GM19438 (cell line): ENCODE measurements around the gene MYO1H.
"Not testable (repeated sequence)": the region's sequence is repeated elsewhere in the genome, so short reads cannot be mapped to it uniquely, and the experiment has no call there.

Source experiments
- ATAC-seq: cut with Tn5 transposase; IDR thresholded peaks from one replicate; pipeline ENCODE4 v1.9.1; 2021; ENCODE audit warnings: low read depth; ENCODE audit not compliant: unreplicated experiment

MYO1H gene, protein sequence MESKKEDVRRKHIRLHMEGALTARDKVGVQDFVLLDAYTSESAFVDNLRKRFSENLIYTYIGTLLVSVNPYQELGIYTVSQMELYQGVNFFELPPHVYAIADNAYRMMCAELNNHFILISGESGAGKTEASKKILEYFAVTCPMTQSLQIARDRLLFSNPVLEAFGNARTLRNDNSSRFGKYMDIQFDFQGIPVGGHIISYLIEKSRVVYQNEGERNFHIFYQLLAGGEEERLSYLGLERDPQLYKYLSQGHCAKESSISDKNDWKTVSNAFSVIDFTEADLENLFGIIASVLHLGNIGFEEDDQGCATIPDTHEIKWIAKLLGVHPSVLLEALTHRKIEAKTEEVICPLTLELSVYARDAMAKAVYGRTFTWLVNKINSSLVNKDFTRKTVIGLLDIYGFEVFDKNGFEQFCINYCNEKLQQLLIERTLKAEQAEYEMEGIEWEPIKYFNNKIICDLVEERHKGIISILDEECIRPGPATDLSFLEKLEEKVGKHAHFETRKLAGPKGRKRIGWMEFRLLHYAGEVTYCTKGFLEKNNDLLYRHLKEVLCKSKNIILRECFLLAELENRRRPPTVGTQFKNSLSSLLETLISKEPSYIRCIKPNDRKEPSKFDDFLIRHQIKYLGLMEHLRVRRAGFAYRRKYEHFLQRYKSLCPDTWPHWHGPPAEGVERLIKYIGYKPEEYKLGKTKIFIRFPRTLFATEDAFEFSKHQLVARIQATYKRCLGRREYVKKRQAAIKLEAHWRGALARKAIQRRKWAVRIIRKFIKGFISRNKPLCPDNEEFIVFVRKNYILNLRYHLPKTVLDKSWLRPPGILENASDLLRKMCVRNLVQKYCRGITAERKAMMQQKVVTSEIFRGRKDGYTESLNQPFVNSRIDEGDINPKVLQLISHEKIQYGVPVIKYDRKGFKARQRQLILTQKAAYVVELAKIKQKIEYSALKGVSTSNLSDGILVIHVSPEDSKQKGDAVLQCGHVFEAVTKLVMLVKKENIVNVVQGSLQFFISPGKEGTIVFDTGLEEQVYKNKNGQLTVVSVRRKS

DNA sequence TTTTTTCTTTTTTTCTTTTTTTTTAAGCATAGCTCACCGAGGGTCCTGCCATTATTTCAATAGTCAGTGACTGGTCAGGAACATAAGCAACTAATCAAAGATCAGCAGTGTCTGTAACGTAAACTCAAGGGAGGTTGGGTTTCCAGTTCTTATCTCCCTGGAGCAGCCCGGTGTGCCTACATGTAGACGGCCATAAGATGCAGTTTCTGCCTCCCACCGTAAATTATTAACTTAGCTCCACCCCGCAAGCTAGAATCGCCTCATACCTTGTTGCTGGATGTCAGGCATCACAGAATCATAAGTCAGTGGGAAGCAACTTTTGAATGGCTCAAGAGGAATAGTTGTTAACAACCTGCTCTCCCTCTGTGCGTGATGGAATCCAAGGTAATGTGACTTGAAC is at the start of gene MYO1H:
TSS of gene MYO1H (plus strand) at position 312 of the 400 bp plus-strand sequence. CDS start at position 373, 61 bp downstream.
- no peak for ATAC-seq

DNA sequence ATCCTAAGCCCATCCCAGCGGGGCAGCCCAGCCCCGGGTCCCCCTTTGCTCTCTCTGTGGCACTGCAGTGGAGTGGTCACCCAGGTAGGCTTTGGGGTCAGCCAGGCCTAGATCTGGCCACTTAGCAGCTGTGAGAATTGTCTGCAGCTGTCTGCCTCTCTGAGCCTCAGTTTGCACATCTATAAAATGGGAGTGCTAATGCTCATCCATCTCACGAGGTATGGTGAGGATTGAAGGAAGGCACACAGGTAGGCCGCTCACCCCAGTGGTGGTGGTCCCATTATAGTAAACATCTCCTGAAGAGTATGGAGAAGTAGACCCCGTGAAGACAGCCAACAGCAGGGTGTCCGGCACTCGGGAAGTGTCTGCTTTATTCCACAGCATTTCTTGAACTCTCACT is 47.9 kb upstream of the MYO1H start:
- ATAC-seq, result no peak

DNA sequence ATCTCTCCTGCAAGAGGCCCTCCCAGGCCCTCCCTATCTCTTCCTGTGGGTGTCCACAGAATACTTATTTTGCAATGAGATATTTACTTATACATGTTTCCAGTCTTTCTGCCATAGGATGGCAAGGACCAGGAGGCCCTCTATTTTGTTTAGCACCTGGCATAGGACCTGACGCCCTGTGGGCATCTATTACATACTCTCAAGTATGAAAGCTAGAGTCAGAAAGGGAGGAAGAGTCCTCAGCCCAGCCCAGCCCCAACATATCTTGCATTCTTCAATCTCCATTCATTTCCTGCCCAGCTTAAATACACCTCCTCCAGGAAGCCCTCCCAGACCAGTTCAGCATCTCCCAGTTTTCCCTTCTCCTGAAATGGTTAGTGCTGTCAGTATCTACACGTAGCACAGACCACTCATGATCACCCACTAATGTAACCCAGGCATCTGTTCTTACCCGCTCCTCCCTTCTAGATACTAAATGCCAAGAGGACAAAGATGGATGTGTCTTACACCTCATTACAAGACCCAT is 46.0 kb upstream of the MYO1H start:
- ATAC-seq, result no peak

DNA sequence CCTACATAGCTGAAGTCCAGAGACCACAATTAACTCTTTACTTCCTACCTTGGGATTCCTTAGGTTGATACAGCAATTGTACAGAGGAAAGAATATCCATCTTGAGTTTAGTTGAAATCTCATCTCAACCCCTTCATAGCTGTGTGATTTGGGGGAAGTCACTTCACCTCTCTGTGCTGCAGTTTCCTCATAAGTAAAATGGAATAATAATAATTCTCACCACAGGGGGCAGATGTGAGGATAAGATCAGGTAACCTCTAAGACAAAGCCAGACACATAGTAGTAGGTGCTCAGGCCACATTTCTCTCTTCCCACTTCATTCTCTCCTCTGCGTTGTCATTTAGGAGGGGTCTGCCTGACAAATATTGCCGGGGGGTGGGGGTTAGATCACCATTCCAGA is 45.3 kb upstream of the MYO1H start:
- no peak for ATAC-seq

DNA sequence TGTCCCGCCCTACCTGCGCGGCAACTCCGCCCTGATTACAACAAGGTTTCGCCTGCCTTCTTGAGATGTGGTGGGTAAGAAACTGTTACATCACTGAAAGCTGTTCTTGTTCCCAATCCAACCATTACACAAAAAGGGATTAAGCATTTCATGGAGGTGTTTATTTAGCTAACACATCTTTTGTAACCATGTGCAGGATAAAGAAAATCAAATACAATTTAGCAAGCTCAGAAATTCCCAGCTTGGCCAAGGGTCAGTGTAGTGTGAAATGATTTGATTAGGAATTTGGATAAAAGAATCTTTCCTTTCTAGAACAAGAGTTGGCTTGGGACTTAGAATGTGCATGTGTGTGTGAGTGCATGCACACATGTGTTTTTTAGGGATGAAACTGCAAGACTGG is 44.9 kb upstream of the MYO1H start:
- no peak for ATAC-seq

DNA sequence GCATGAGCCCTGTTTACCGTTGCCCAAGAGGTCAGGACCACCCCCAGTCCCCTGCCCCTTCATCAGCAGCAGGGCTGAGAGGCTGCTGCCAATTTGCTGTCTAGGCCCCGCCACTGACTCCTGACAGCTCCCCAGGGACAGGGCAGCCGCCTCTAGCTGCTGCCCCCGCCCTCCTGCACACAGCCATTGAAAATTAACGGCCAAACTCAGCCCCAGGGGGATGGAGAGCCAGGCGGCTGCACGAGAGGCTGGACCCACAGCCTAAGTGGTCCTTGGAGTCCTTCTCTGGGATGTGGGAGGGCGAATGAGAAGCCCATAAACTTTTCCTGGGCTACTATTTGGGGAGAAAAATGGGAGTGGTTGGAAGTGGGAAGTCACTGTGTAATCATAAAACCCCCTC is 43.2 kb upstream of the MYO1H start:
- ATAC-seq, result no peak

DNA sequence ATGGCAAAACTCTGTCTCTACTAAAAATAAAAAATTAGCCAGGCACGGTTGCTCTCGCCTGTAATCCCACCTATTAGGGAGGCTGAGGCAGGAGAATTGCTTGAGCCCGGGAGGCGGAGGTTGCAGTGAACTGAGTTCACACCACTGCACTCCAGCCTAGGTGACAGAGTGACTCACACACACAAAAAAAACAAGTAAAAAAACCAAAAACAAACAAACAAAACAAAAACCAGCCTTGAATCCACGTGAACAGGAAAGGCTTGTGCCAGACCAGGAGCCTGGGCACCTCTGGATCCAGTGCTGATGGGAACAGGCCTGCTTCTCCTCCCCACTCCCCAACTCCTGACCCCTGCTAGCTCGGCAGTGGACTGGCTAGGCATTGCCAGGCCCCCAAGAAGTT is 42.2 kb upstream of the MYO1H start:
- no peak for ATAC-seq

DNA sequence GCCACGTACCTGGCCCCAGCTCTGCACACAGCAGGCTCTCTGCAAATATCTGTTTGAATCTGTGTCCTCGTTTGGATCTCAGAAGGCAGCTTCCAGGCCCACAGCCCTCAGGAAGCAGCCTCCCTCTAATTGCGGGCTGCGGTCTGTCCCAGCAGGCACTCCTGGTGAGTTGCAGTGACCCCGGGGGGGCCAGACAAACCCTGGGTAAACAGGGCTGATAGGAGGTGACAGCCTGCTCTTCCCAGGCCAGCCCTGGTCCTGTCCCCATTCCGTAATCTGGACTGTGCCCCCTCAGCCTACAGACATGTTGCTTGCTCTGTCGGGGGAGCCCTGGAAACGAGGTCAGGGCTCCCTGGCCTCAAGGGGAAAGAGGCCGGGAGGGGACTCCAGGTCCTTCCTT is 40.6 kb upstream of the MYO1H start:
- ATAC-seq, result no peak

DNA sequence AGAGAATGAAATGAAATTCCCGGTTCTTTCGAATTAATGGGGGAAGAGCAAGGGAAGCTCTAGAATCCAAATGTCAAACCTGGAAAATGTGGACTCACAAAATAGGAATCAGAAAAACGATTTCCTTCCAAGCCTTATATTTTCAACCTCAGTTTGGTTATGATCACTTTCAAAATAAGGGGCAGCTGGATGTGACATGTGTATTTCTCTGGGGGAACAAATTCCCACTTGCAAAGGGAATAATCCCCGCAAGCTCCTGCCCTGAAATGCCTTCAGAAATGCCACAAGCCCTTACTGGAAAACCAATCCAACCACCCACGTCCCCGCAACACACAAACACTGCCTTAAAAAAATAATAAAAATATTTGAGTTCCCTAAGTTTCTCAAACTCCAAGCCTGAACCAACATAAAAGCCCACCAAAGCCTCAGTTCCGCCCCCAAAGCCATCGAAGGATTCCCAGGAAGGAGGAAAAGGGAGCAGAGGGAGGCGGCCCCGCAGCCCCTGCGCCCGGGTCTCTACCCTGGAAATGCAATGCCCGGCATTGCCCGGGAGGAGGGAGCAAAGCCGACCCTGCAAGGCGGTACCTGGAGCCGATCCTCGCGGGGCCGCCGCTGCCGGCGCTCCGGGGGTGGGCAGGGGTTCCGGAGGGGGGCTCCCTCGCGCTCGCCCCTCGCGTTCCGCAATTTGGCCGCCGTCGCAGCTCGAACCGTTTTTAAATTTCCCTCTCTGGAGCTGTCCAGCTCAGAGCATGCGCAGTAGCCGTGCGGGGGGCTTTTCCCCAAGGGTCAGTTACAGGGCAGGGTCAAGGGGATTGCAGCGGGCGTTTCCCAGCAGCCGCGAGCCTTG is 38.9 kb upstream of the MYO1H start, which contains the start of gene FOXN4:
TSS of gene FOXN4 (minus strand) at position 751 of the 847 bp plus-strand sequence. CDS start 963 bp downstream, outside the sequence.
- no peak for ATAC-seq

DNA sequence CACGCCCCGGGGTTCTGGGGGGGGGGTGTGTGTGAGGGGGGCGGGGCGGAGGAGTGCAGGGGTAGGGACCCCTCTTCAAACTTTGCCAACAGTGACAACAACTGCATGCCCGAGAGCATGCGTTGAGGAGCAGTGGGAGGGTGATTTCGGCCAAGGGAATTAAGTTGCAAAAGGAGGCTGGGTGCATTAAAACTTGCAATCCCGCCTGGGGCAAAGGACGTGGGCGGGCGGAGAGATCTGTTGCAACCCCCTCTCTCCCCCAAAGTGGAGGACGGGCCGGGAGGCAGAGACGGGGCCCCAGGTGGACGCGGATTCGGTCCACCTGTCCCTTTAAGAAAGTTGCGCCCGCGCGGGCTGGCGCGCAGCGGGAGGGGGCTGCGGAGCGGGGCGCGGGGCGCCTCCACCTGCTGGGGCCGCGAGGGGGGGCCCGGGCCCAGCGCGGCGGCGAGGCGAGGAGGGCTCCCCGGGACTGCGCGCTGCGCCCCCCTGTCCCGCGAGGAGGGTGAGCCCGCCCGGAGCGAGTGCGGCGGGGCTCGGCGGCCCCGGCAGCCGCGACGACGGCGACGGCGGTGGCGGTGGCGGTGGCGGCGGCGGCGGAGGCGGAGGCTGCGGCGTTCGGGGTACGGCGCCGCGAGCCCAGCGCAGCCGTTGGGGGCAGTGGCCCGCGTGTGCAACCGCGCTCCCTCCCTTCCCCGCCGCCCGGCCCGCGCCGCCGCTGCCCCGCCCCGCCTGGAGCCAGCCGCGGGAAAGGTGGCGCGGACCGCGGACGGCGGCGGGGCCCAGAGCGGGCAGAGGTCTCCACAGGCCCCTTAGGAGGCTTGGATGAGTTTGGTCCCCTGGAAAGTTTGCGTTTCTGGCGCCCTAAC is 38.1 kb upstream of the MYO1H start:
- no peak for ATAC-seq

DNA sequence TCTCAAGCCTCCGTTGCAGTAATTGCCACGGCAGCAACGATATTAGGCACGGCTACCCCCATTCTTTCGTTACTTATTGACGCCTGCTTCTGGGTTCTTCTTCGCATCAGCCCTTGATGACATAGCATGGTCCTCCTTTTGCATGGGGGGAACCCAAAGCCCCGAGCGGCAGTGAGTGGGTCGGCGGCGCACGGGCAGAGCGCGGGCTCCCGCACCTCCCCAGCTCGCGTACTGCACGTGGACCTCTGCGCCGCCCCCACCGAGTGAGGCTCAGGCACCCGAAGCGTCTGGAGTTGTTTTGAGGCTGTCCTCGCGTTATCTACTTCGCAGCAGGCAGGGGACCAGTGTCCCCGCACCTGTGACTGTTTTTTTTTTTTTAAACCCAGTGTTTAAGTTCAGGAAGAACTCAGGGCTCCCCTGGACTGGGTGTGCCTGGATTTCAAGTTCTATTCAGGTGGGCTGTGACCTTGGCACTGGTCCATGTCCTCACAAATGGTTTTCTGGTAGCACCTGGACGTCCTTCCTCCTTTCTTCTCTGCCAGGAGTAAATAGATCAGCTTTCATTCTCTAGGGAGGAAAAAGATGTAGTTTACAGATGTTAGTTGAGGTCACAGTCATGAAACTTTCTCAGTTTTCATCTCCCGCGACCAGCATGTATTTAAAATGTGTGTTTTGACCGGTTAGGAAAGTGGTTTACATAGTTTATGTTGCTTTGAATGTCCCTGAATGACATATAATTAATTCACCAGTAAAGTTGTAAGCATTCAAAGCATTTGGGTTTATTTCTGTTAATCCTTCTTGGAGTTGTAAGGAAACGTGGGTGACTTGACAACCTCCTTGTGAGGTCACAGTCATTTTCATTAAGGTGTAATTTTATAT is 37.2 kb upstream of the MYO1H start:
- no peak for ATAC-seq

DNA sequence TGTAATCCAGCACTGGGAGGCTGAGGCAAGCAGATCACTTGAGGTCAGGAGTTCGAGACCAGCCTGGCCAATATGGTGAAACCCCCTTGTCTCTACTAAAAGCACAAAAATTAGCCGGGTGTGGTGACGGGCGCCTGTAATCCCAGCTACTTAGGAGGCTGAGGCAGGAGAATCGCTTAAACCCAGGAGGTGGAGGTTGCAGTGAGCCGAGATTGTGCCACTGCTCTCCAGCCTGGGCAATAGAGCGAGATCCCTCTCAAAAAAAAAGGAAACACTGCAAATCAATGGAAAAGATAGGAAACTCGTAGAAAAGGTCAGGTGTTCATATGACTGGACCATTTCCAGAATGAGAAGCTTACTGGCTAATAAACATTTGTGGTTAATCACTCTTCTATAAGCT is 26.4 kb upstream of the MYO1H start:
- not testable (repeated sequence) for ATAC-seq

DNA sequence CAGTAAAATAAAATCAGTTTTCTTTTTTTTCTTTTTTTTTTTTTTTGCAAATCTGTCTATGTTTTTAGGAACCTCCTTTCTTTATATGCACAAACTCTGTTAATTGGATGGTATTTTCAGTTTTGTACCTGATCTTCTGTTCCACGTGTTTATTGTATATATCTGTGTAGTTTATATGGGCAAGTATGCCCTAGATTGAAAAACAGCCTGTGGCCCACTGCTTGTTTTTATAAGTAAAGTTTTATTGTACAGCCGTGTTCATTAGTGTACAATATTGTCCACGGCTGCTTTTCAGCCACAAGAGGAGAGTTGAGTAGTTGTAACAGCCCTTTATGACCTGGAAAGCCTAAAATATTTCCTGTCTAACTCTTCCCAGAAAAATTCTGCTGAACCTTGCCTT is 18.7 kb upstream of the MYO1H start:
- no peak for ATAC-seq

DNA sequence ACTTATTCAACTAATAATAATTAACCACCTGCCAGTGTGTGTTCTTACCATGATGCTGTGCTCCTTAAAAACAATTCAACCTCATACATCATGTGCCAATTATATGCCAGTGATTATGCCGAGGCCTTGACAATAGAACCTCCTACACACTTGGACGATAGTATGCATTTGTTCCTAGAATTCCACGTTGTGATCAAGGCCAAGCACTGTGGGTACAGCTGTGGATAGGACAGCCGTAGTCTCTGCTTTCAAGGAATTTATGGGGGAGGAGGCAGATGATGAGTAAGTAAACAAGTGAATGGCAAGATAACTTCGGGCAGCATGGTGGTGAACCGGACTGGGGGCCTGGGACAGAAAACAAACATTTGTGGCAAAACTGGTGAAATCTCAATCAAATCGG is 18.0 kb upstream of the MYO1H start:
- ATAC-seq, result no peak

DNA sequence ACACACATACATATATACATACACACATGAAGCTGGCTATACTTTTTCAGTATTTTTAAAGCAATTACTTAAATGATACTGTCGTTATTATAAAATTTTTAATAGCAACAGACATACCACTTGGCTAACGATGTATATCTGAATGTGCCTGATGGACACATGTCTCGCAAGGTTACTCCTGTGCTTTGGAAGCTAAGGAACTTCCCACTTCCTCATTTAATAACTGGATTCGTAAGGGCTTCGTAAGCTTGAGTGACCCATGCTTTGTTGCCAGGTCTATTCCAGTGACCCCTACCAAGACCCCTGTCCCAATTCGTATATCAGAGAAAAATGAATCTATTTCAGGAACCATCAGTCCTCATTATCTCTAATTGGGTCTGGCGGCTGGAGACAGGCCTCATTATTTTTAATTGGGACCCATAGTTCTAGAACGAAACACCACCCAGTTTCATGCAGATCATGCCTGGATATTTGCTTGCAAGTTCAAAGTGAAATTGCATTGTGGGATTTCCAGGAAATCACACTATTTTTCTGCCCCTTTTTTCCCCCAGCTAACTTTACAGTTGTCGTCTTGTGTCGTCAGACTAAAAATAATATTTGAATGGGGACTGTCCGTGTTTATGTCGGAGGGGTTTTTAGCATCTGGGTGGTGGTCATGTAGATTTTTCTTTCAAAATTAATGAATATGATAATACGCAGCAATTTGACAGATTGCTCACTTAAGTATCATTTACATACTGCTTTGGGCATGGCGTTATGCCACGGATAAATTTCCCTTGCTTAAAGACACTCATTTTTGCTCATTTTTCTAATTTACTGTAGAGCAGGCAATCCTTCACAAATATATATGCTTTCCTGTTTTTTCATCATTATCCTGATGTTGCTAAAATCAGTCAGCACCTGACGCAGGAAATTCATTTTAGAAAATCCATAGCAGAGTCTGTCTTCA is 17.1 kb upstream of the MYO1H start:
- ATAC-seq, result no peak

DNA sequence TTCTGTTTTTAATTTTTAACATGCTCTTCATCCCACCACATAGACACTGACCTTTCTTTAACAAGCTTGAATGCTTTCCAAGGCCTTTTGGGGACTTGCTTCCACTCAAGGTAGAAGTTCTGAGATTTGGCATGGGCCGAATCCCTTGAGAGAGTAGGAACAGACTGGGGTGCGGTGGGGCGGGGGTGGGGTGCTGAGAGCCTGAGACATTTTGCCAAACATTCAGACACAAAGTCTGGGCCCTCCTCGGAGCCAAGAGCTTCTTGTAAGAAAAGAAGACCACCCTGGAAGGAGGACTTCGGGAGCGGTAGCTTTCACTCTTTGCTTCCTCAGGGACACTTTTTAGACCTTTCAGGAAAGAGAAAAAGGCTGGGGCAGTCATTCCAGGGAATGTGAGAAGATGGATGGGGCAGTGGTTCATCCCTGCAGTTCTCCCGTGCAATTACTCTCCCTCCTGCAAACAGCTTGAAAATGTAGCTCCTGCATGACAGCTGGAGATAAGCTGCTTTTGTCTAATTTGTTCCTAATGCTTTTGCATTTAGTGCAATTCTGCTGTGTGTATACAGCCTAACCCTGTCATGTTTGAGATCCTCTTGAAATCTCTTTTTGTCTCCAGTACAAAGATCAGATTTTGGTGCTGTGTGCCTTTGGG is 16.3 kb upstream of the MYO1H start:
- ATAC-seq, result no peak

DNA sequence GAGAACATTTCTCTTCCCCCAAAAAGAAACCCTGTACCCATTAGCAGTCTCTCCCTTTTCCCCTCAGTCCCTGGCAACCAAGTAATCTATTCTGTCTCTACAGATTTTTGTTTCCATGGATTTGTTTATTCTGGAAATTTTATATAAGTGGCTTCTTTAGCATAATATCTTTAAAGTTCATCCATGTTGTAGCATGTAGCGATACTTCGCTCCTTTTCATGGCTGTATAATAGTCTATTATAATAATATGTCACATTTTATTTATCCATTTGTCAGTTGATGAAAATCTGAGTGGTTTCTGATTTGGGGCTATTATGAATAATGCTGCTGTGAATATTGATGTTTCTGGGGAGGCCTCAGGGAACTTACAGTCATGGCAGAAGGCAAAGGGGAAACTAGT is 12.8 kb upstream of the MYO1H start:
- no peak for ATAC-seq
